Duodenal mucosa (tissue), 2 donors: ENCODE data around the gene TAF3.

ENCODE experiments used
- H3K27ac ChIP-seq: one replicate; pipeline ENCODE4 v1.7.0; 2013; ENCODE audit warnings: low read depth, low read length
- H3K27me3 ChIP-seq, 2 donors: one replicate each; pipeline ENCODE4 v1.7.0; 2013; ENCODE audit warnings: low read length in 2 of 2, control low read depth in 1 of 2; ENCODE audit not compliant: insufficient read depth in 2 of 2, control insufficient read depth in 1 of 2
- H3K36me3 ChIP-seq, 2 donors: one replicate each; pipeline ENCODE4 v1.7.0; 2013; ENCODE audit warnings: low read length in 2 of 2, control low read depth in 1 of 2; ENCODE audit not compliant: insufficient read depth in 2 of 2, control insufficient read depth in 1 of 2
- H3K4me1 ChIP-seq, 2 donors: one replicate each; pipeline ENCODE4 v1.7.0; 2013; ENCODE audit warnings: low read length in 2 of 2, control low read depth in 1 of 2; ENCODE audit not compliant: insufficient read depth in 2 of 2, control insufficient read depth in 1 of 2
- H3K4me3 ChIP-seq, 2 donors: one replicate each; pipeline ENCODE4 v1.7.0; 2013; ENCODE audit warnings: low read length in 2 of 2, low read depth in 1 of 2
- H3K9ac ChIP-seq, 2 donors: one replicate each; pipeline ENCODE4 v1.7.0; 2013; ENCODE audit warnings: low read length in 2 of 2, low read depth in 1 of 2
- H3K9me3 ChIP-seq, 2 donors: one replicate each; pipeline ENCODE4 v1.7.0; 2013; ENCODE audit warnings: low read length in 2 of 2, control low read depth in 1 of 2; ENCODE audit not compliant: control insufficient read depth in 1 of 2

The TAF3 gene

DNA sequence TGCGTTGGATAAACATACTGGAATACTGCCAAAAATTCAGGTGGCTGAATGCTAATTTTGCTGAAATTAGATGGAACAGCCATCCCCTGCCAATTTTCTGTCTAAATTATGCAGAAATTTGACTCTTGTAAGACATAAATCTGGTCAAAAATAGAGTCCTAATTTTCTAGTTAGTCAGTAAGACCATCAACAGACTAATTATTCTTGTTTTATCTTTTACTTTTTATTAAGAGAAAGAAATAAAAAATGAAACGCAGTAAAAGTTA, 125.8 kb downstream of the TAF3 start:
- Histone ChIP-seq H3K36me3 (no peaks in the 10 kb centered on the region), H3K4me3 (no peak overlapping the region), H3K27me3 (no peaks in the 10 kb centered on the region), H3K4me1 (no peaks in the 10 kb centered on the region), H3K27ac (no peak overlapping the region), H3K9me3 (no peaks in the 10 kb centered on the region), H3K9ac (no peak overlapping the region)

DNA sequence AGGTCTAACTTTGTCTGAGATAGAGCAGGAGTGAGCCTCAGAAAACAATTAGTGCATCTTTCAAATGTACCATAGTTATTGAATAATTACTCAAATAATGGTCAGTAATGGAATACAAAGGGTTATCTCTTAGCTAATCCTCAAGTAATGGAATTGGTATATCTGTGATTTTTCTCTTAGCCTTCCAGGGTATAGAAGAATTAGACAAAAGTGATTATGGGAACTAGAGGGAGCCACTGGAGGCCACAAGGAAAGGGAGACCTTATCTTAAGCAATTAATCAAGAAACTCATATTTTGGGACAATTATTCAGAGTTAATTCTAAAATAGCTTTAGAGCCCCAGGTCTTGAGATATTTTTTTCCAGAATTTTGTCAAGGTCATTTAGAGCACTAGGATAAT, 126.2 kb downstream of the TAF3 start:
- H3K36me3 ChIP-seq = no peaks in the 10 kb centered on the region
- no peaks in the 10 kb centered on the region for H3K9me3 ChIP-seq
- no peaks in the 10 kb centered on the region for H3K4me1 ChIP-seq
- H3K9ac ChIP-seq = no peak overlapping the region
- H3K27ac ChIP-seq = no peak overlapping the region
- H3K4me3 ChIP-seq = no peak overlapping the region
- H3K27me3 ChIP-seq = no peaks in the 10 kb centered on the region

DNA sequence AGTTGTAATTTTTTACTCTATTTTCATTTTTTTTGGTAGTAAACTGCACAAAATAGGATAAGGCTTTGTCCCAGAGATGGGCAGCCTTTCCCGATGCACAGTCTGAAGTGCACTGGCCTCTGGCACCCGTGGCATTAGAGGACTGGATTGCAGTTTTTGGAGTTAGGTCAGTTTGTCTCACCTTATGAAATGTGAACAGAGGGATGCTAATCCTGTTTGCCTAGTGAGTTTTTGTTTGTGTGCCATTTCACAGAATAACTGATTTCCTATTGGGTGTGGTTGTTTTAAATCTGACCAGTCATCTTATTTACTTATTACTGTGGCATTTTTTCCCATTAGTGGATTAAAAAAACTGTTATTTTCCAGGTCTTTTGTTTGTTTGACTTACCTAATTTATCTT, 126.7 kb downstream of the TAF3 start:
- no peaks in the 10 kb centered on the region for H3K9me3 ChIP-seq
- no peaks in the 10 kb centered on the region for H3K36me3 ChIP-seq
- no peaks in the 10 kb centered on the region for H3K4me1 ChIP-seq
- H3K9ac ChIP-seq = no peak overlapping the region
- H3K27ac ChIP-seq = no peak overlapping the region
- H3K4me3 ChIP-seq = no peak overlapping the region
- no peaks in the 10 kb centered on the region for H3K27me3 ChIP-seq

- H3K9ac ChIP-seq = no peak overlapping the region
- no peaks in the 10 kb centered on the region for H3K36me3 ChIP-seq
- H3K4me3 ChIP-seq = no peak overlapping the region
- no peaks in the 10 kb centered on the region for H3K4me1 ChIP-seq
- no peak overlapping the region for H3K27ac ChIP-seq
- no peaks in the 10 kb centered on the region for H3K9me3 ChIP-seq
- H3K27me3 ChIP-seq = no peaks in the 10 kb centered on the region
Measured at GRCh38 chr10:7945469-7946187, 127.3 kb downstream of the TAF3 start.

GRCh38 chr10:7948371-7949000, 130.2 kb downstream of the TAF3 start:
- H3K4me1 ChIP-seq = no peaks in the 10 kb centered on the region
- H3K27me3 ChIP-seq = no peaks in the 10 kb centered on the region
- no peak overlapping the region for H3K4me3 ChIP-seq
- H3K36me3 ChIP-seq = no peaks in the 10 kb centered on the region
- H3K27ac ChIP-seq = no peak overlapping the region
- no peak overlapping the region for H3K9ac ChIP-seq
- H3K9me3 ChIP-seq = no peaks in the 10 kb centered on the region

GRCh38 chr10:7950981-7951847, 132.9 kb downstream of the TAF3 start:
- no peak overlapping the region for H3K9ac ChIP-seq
- no peaks in the 10 kb centered on the region for H3K9me3 ChIP-seq
- H3K4me1 ChIP-seq = no peaks in the 10 kb centered on the region
- H3K27me3 ChIP-seq = no peaks in the 10 kb centered on the region
- no peaks in the 10 kb centered on the region for H3K36me3 ChIP-seq
- no peak overlapping the region for H3K4me3 ChIP-seq
- no peak overlapping the region for H3K27ac ChIP-seq

DNA sequence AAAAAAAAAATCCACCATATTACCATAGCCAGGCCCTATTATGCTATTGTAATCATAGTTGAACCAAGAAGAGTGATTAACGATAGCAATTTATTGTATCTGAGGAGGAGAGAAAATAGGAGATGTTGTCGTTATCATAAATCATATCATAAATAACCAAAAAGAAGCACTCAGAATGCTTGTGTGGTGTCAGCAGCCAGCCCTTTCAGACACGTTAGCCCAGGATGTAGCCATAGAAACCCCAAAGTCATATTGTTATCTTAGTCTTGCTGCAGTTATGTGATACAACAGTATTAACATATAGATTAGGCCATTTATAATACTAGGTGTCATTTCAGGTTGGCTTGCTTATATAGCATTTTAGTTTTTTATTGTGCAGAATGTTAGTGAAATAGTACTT, 134.0 kb downstream of the TAF3 start:
- H3K4me1 ChIP-seq = no peaks in the 10 kb centered on the region
- no peaks in the 10 kb centered on the region for H3K9me3 ChIP-seq
- H3K27me3 ChIP-seq = no peaks in the 10 kb centered on the region
- no peak overlapping the region for H3K27ac ChIP-seq
- H3K4me3 ChIP-seq = no peak overlapping the region
- H3K36me3 ChIP-seq = no peaks in the 10 kb centered on the region
- H3K9ac ChIP-seq = no peak overlapping the region

- Histone ChIP-seq H3K27me3 (no peaks in the 10 kb centered on the region), H3K4me1 (no peaks in the 10 kb centered on the region), H3K27ac (no peak overlapping the region), H3K36me3 (no peaks in the 10 kb centered on the region), H3K9me3 (no peaks in the 10 kb centered on the region), H3K4me3 (no peak overlapping the region), H3K9ac (no peak overlapping the region)
Measured at GRCh38 chr10:7953447-7953846, 135.1 kb downstream of the TAF3 start.

GRCh38 chr10:7955446-7955845, 137.1 kb downstream of the TAF3 start:
- Histone ChIP-seq H3K9me3 (no peaks in the 10 kb centered on the region), H3K4me3 (no peak overlapping the region), H3K9ac (no peak overlapping the region), H3K27me3 (no peaks in the 10 kb centered on the region), H3K27ac (no peak overlapping the region), H3K4me1 (no peaks in the 10 kb centered on the region), H3K36me3 (no peaks in the 10 kb centered on the region)

DNA sequence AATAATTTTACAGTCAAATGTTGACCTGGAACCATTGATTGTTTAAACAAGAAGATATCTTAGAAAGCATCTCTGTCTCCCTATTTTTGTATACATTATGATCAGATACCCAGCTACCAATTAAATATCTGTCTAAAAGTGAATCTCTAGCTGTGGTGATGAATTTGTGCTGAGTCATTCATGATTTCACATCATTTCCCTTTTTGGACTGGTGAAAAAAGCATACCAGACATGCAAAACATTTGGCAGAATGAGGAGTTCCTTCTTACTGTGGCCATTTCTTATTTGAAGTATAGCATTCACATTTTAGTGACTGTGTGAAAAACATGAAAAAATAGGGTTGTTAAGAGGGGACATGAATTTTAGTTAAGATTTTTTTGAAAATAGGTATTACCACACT, 138.2 kb downstream of the TAF3 start:
- Histone ChIP-seq H3K4me3 (no peak overlapping the region), H3K9me3 (no peaks in the 10 kb centered on the region), H3K36me3 (no peaks in the 10 kb centered on the region), H3K27ac (no peak overlapping the region), H3K9ac (no peak overlapping the region), H3K4me1 (no peaks in the 10 kb centered on the region), H3K27me3 (no peaks in the 10 kb centered on the region)
